Fibroblast of skin of left quadriceps (primary cell): ENCODE results near the gene CD3G.
A peak's percentile ranks its signal among the peaks of the same experiment; 100 is the strongest.
"Not testable (repeated sequence)": the region's sequence is repeated elsewhere in the genome, so short reads cannot be mapped to it uniquely, and the experiment has no call there.

ENCODE experiments used
- DNase-seq, 2 experiments: peaks; one replicate each; pipeline ENCODE4 v3.0.0-alpha.2; 2013; ENCODE audit warnings: low read depth in 2 of 2

Gene CD3G

GRCh38 chr11:118379497-118379896, 35.4 kb downstream of the CD3G start:
- DNase-seq: no peak

GRCh38 chr11:118380571-118380970, 36.4 kb downstream of the CD3G start:
- DNase-seq: no peak

GRCh38 chr11:118382954-118383353, 38.8 kb downstream of the CD3G start:
- DNase-seq: no peak

GRCh38 chr11:118383657-118384056, 39.5 kb downstream of the CD3G start:
- no peak for DNase-seq

- DNase-seq: no peak
These were observed 52.0 kb downstream of the CD3G start for GRCh38 chr11:118396097-118396501.

GRCh38 chr11:118397448-118397847, 53.3 kb downstream of the CD3G start:
- no peak for DNase-seq

GRCh38 chr11:118398791-118399559, 54.8 kb downstream of the CD3G start:
- no peak for DNase-seq

- peak; percentile 71 for DNase-seq
These were observed 57.2 kb downstream of the CD3G start, which contains the start of gene ATP5MG for GRCh38 chr11:118401151-118401879. ATP5MG (plus strand) TSS chr11:118401606; CDS start chr11:118401666, 60 bp downstream.

- peak; percentile 34 to 45 for DNase-seq
These were observed 57.9 kb downstream of the CD3G start for GRCh38 chr11:118401880-118402590.

GRCh38 chr11:118402594-118402993, 58.5 kb downstream of the CD3G start:
- DNase-seq: not testable (repeated sequence)
